Measurements from ENCODE around the gene RPL10A. TPM values are rescaled to one million over a fixed set of nuclear protein-coding genes. Genes with fewer than 3 reads are reported as not detected.
A peak's percentile ranks its signal among the peaks of the same experiment; 100 is the strongest.

Gene RPL10A
- total and polyA plus RNA-seq, 2 of the 8 experiments (the other 6 are each of a cell fraction or from before 2014, with no cell fraction given), result 1,893 to 2,948 TPM

GRCh38 chr6:35457907-35458306, 10.3 kb upstream of the RPL10A start:
- Histone ChIP-seq H2BK15ac (ENCODE audit: low read length) (no peak overlapping the region), H3K56ac (replicated peaks; ENCODE audit: insufficient read length, low read depth, low read length) (no peak overlapping the region), H2AFZ (ENCODE audit: low read length) (no peak overlapping the region), H3K18ac (ENCODE audit: extremely low read depth, low read length) (no peak overlapping the region), H3K4ac (replicated peaks; ENCODE audit: insufficient read length, low read depth, low read length) (no peak overlapping the region), H3K23ac (ENCODE audit: insufficient read length) (no peak overlapping the region), H3K9ac (replicated peaks in 1 of 4; ENCODE audit: extremely low read depth in 1 of 4, low read depth in 3 of 4, low read length in 3 of 4) (no peak overlapping the region), H2BK5ac (ENCODE audit: low read depth, low read length) (no peak overlapping the region), H3K27ac (ENCODE audit: low read depth, low read length) (no peak overlapping the region), H2BK120ac (replicated peaks; ENCODE audit: low read depth, low read length) (no peak overlapping the region), H3K27me3 (replicated peaks in 1 of 4; ENCODE audit: control insufficient read depth in 3 of 4, extremely low read depth in 1 of 4, insufficient read depth in 3 of 4, low read length in 3 of 4) (no peaks in the 10 kb centered on the region), H3K36me3 (ENCODE audit: control insufficient read depth in 2 of 4, insufficient read depth in 4 of 4, low read length in 3 of 4) (peaks cover 9 to 25% (median 9%) of the 10 kb centered on the region in 4 experiments), H3K4me2 (ENCODE audit: insufficient read depth in 1 of 2, low read depth in 2 of 2, low read length in 2 of 2) (no peak overlapping the region), H3K4me1 (replicated peaks in 1 of 4; ENCODE audit: control insufficient read depth in 3 of 4, insufficient read depth in 4 of 4, low read length in 3 of 4) (peaks cover 5 to 8% (median 6%) of the 10 kb centered on the region in 4 experiments; a peak in 6 of 7 replicates), H2AK5ac (ENCODE audit: low read depth, low read length) (no peak overlapping the region), H3K79me1 (ENCODE audit: low read depth, low read length) (no peaks in the 10 kb centered on the region; the same call in 1 of the 2 replicates), H4K5ac (ENCODE audit: insufficient read length, low read depth, low read length) (no peak overlapping the region), H2BK12ac (ENCODE audit: low read depth, low read length) (no peak overlapping the region), H3K23me2 (ENCODE audit: low read depth, low read length) (peaks cover 2% of the 10 kb centered on the region; the same call in 1 of the 2 replicates), H4K20me1 (replicated peaks in 1 of 2; ENCODE audit: control insufficient read depth in 1 of 2, insufficient read depth in 2 of 2, low read length in 2 of 2) (peaks cover 0 to 4% of the 10 kb centered on the region in 2 experiments), H3K9me3 (ENCODE audit: insufficient read depth in 2 of 2, low read depth in 1 of 2, low read length in 1 of 2) (no peaks in the 10 kb centered on the region; a peak in 1 of 4 replicates), H2BK20ac (ENCODE audit: low read length) (no peak overlapping the region), H3K14ac (ENCODE audit: insufficient read length) (no peak overlapping the region), H4K8ac (ENCODE audit: extremely low read depth, insufficient read depth, low read length) (no peak overlapping the region; the same call in 1 of the 2 replicates), H4K91ac (replicated peaks; ENCODE audit: insufficient read length, low read length) (no peak overlapping the region), H3K79me2 (ENCODE audit: control insufficient read depth in 1 of 2, insufficient read depth in 2 of 2, low read length in 2 of 2) (no peaks in the 10 kb centered on the region), H3K4me3 (ENCODE audit: extremely low read depth in 1 of 4, insufficient read depth in 2 of 4, low read depth in 3 of 4, low read length in 4 of 4) (no peak overlapping the region)
- TF ChIP-seq BRCA1 (IDR thresholded peaks at IDR 0.05; ENCODE audit: low read depth, low read length) (no peak), RAD21 (IDR thresholded peaks at IDR 0.05 in 1 of 2, conservative IDR thresholded peaks at IDR 0.05 in 1 of 2; ENCODE audit: low read depth in 2 of 2, low read length in 2 of 2) (peak in 1 of 2 experiments; percentile 7; a peak in 1 of 4 replicates)
- no peak for DNase-seq (ENCODE audit: low read depth in 1 of 2, low spot score in 2 of 2)
- ChIA-PET POLR2A (ENCODE audit: partially characterized antibody) (interaction anchor here (1.0 to 12.4 kb wide), 4 partner anchors 13 to 158 kb away, joined by 3 to 197 read pairs (median 4); partner anchors contain the start of gene RPL10A), CTCF (ENCODE audit: partially characterized antibody) (interaction anchor here (0.6 to 6.2 kb wide), 15 partner anchors 9 to 168 kb away, joined by 3 to 41 read pairs (median 4); partner anchors contain the start of genes DEF6 and RPL10A)
- FAIRE-seq, result no peak
- 90% methylated on average over 4 of the region's 4 CpGs; no CpG with 5 or more reads in 1 of the 2 experiments for WGBS, 2 experiments (ENCODE audit: extremely low coverage in 1 of 2, insufficient coverage in 1 of 2, insufficient read length in 1 of 2, insufficient replicate concordance in 2 of 2, low coverage in 1 of 2, low lambda C conversion rate in 2 of 2, missing lambda C conversion rate in 1 of 2)

Measured in H1 (cell line).